B cell (primary cell): ENCODE data around the gene MYL5. TPM values are rescaled to one million over a fixed set of nuclear protein-coding genes. Genes with fewer than 3 reads are reported as not detected.

Experiments used
- ATAC-seq: fragments of 200-7000 bp; cut with Tn5 transposase; one replicate; pipeline ENCODE4 v1.10.0; 2021; ENCODE audit warnings: low read depth, mild to moderate bottlenecking, moderate number of reproducible peaks, moderate library complexity
- CTCF ChIA-PET: fragments of 350-600 bp; sonication (Branson Sonifier 250); formaldehyde crosslinking; loops from one replicate; lab custom pipeline; 2021; ENCODE audit warnings: antibody characterized with exemption, inconsistent platforms; lab: Charles Lee
- POLR2A ChIA-PET: fragments of 350-600 bp; sonication (Branson Sonifier 250); formaldehyde crosslinking; loops from one replicate; lab custom pipeline; 2021; ENCODE audit warnings: antibody characterized with exemption; lab: Charles Lee
- DNase-seq: peaks from one replicate; pipeline ENCODE4 v3.0.0; 2013
- H2AFZ ChIP-seq: 2 replicates; pipeline ENCODE4 v1.6.1; 2012; ENCODE audit warnings: mild to moderate bottlenecking, low read depth, low read length; ENCODE audit not compliant: insufficient read depth, poor library complexity, severe bottlenecking
- H3K27ac ChIP-seq, 2 donors: 1 replicate in 1 of 2; 2 replicates in 1 of 2; pipeline ENCODE4 v1.5.1; 2012 to 2013; ENCODE audit warnings: low read length in 2 of 2, mild to moderate bottlenecking in 2 of 2, moderate library complexity in 1 of 2
- H3K27me3 ChIP-seq, 4 experiments: fragments of 200-600 bp in 1 of 4; sonication (generic) in 1 of 4; replicated peaks in 1 of 4; 1 replicate in 2 of 4; 2 replicates in 2 of 4; pipeline versions ENCODE4 v1.6.1 to v1.7.0; 2013 to 2016; ENCODE audit warnings: low read length in 3 of 4, mild to moderate bottlenecking in 2 of 4, mixed read lengths in 1 of 4, moderate library complexity in 1 of 4; ENCODE audit not compliant: insufficient read depth in 4 of 4, control insufficient read depth in 3 of 4; ENCODE audit errors: control extremely low read depth in 1 of 4
- H3K36me3 ChIP-seq, 2 experiments: replicated peaks in 1 of 2; 1 replicate in 1 of 2; 2 replicates in 1 of 2; pipeline versions ENCODE4 v1.6.1 to v1.7.1; 2013; ENCODE audit warnings: low read length in 1 of 2; ENCODE audit not compliant: insufficient read depth in 2 of 2, control insufficient read depth in 1 of 2; ENCODE audit errors: control extremely low read depth in 1 of 2, extremely low read depth in 1 of 2
- H3K4me1 ChIP-seq, 2 donors: fragments of 200-600 bp in 1 of 2; sonication (generic) in 1 of 2; 1 replicate in 1 of 2; 2 replicates in 1 of 2; pipeline versions ENCODE4 v1.5.1 to v1.6.1; 2013 to 2017; ENCODE audit warnings: low read length in 2 of 2; ENCODE audit not compliant: control insufficient read depth in 2 of 2, insufficient read depth in 2 of 2
- H3K4me2 ChIP-seq: replicated peaks from 2 replicates; pipeline ENCODE3; 2012; ENCODE audit warnings: mild to moderate bottlenecking, low read depth, low read length; ENCODE audit not compliant: poor library complexity, severe bottlenecking
- H3K4me3 ChIP-seq, 5 experiments: fragments of 200-600 bp in 1 of 5; sonication (generic) in 1 of 5; 1 replicate in 3 of 5; 2 replicates in 2 of 5; pipeline versions ENCODE4 v1.5.1 to v1.7.0; 2011 to 2016; ENCODE audit warnings: low read length in 4 of 5, mild to moderate bottlenecking in 4 of 5, low read depth in 2 of 5, control low read depth in 1 of 5, moderate library complexity in 1 of 5; ENCODE audit not compliant: insufficient read depth in 1 of 5; ENCODE audit errors: control extremely low read depth in 1 of 5, extremely low read depth in 1 of 5
- H3K79me2 ChIP-seq: fragments of 200-600 bp; sonication (generic); one replicate; pipeline ENCODE4 v1.6.0; 2016; ENCODE audit warnings: low read length; ENCODE audit not compliant: control insufficient read depth, insufficient read depth
- H3K9ac ChIP-seq: fragments of 200-600 bp; sonication (generic); 2 replicates; pipeline ENCODE4 v1.6.1; 2017; ENCODE audit warnings: mild to moderate bottlenecking, low read length, moderate library complexity
- H3K9me3 ChIP-seq, 3 donors: one replicate each; pipeline versions ENCODE4 v1.6.1 to v1.7.1; 2013; ENCODE audit warnings: low read length in 2 of 3; ENCODE audit not compliant: control insufficient read depth in 2 of 3, insufficient read depth in 1 of 3; ENCODE audit errors: control extremely low read depth in 1 of 3
- H4K20me1 ChIP-seq: 2 replicates; pipeline ENCODE4 v1.6.0; 2012; ENCODE audit warnings: mild to moderate bottlenecking, low read length; ENCODE audit not compliant: insufficient read depth, control insufficient read depth, poor library complexity, severe bottlenecking
- H3K27ac Mint-ChIP-seq: one replicate; pipeline ENCODE4 v1.8.0; 2021; ENCODE audit warnings: mixed read lengths
- H3K27me3 Mint-ChIP-seq: one replicate; pipeline ENCODE4 v1.8.0; 2021; ENCODE audit warnings: mixed read lengths
- H3K4me1 Mint-ChIP-seq: one replicate; pipeline ENCODE4 v1.8.0; 2021; ENCODE audit warnings: mixed read lengths
- H3K4me3 Mint-ChIP-seq: one replicate; pipeline ENCODE4 v1.8.0; 2021; ENCODE audit warnings: mixed read lengths
- H3K9me3 Mint-ChIP-seq: one replicate; pipeline ENCODE4 v1.8.0; 2022; ENCODE audit warnings: mixed read lengths; ENCODE audit not compliant: insufficient read depth
- EZH2 ChIP-seq: IDR thresholded peaks from 2 replicates; pipeline ENCODE4 v1.6.1; 2012; ENCODE audit warnings: borderline replicate concordance, low read depth, mild to moderate bottlenecking, moderate library complexity, low read length; ENCODE audit not compliant: insufficient read depth, poor library complexity, severe bottlenecking
- WGBS: methylation state at CpG from one replicate; pipeline ENCODE4 v1.1.5; 2013; ENCODE audit warnings: missing lambda C conversion rate; ENCODE audit not compliant: insufficient coverage; 5-methylcytosine and 5-hydroxymethylcytosine counted together
- intact Hi-C: fragments of 100-400 bp; cut with micrococcal nuclease; formaldehyde crosslinking; loops from one replicate; pipeline ENCODE4 v1.10.0; 2022
- polyA plus RNA-seq: library from polyadenylated mRNA; depleted of rRNA; stranded (reverse); fragments of >200 nt; gene quantifications from 2 replicates; pipeline ENCODE4 v1.2.3, GENCODE V29; 2012
- total RNA-seq, 2 donors: library from RNA; stranded (reverse); fragments of 120-200 nt in 1 of 2; gene quantifications; 1 replicate in 1 of 2; 2 replicates in 1 of 2; pipeline versions ENCODE4 v1.2.3 to v1.2.4, GENCODE V29; 2013 to 2022
- TF ChIP-seq, protein P1 (sequence below): fragments of 200-600 bp; IDR thresholded peaks from one replicate; pipeline ENCODE4 v1.8.0; 2022; ENCODE audit warnings: antibody characterized with exemption, mild to moderate bottlenecking

Gene MYL5
- total and polyA plus RNA-seq, 2 donors (not counting 1 experiment from before 2014, with no cell fraction given), result 16.9 to 38.3 TPM

DNA sequence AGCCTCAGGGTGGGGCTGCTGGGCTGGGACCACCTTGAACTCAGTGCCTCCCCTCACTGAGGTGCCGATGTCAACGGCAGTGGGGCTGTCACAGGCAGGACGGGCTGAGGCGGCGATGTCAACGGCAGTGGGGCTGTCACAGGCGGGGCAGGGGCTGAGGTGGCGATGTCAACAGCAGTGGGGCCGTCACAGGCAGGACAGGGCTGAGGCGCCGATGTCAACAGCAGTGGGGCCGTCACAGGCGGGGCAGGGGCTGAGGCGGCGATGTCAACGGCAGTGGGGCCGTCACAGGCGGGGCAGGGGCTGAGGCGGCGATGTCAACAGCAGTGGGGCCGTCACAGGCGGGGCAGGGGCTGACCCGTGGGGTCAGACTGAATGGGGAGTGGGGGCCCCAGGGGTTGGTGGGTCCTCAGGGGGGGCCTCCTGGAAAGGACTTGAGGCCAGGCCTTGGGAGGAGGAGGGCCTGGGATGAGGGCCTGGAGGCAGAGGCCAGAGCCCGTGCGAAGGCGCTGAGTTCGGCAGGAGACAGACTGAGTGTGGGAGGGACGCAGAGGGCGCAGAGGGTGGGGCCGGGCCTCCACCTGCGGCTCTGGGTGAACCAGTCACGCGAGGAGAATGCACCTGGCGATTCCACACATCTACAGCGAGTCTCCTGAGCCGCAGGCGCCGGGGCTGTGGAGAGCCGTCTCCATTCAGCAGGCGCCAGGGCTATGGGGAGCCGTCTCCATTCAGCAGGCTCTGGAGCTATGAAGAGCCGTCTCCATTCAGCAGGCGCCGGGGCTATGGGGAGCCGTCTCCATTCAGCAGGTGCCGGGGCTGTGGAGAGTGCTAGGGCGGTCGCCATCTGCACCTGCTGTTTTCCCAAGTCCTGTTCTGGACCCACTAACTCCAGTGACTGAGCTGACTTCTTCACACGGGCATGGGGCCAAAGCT lies 23.1 kb upstream of the MYL5 start:
- no peak overlapping the region for H2AFZ ChIP-seq

More for the DNA sequence above, 23.1 kb upstream of the MYL5 start:
- no peaks in the 10 kb centered on the region for H3K4me1 ChIP-seq
- no peak for ATAC-seq
- H3K9me3 Mint-ChIP-seq, result no peaks in the 10 kb centered on the region
- H3K4me1 Mint-ChIP-seq, result no peaks in the 10 kb centered on the region
- H3K4me2 ChIP-seq, result no peak overlapping the region
- no peak overlapping the region for H3K9ac ChIP-seq
- WGBS, result 58% methylated on average over 44 of the region's 49 CpGs
- CTCF ChIA-PET, result no interaction called here
- peaks cover 0 to 8% (median 1%) of the 10 kb centered on the region in 4 experiments for H3K27me3 ChIP-seq
- TF ChIP-seq, protein P1, sequence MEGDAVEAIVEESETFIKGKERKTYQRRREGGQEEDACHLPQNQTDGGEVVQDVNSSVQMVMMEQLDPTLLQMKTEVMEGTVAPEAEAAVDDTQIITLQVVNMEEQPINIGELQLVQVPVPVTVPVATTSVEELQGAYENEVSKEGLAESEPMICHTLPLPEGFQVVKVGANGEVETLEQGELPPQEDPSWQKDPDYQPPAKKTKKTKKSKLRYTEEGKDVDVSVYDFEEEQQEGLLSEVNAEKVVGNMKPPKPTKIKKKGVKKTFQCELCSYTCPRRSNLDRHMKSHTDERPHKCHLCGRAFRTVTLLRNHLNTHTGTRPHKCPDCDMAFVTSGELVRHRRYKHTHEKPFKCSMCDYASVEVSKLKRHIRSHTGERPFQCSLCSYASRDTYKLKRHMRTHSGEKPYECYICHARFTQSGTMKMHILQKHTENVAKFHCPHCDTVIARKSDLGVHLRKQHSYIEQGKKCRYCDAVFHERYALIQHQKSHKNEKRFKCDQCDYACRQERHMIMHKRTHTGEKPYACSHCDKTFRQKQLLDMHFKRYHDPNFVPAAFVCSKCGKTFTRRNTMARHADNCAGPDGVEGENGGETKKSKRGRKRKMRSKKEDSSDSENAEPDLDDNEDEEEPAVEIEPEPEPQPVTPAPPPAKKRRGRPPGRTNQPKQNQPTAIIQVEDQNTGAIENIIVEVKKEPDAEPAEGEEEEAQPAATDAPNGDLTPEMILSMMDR, result no peak
- no peak for TF ChIP-seq EZH2
- H3K9me3 ChIP-seq, result peaks cover 0 to 20% (median 0%) of the 10 kb centered on the region in 3 donors
- H3K4me3 ChIP-seq, result no peak overlapping the region
- no peak for DNase-seq
- H3K27ac ChIP-seq, result no peak overlapping the region
- H3K27me3 Mint-ChIP-seq, result peaks cover 5% of the 10 kb centered on the region
- intact Hi-C loops, result no loop called here
- POLR2A ChIA-PET, result no interaction called here
- H3K27ac Mint-ChIP-seq, result no peak overlapping the region
- no peak overlapping the region for H3K4me3 Mint-ChIP-seq
- no peaks in the 10 kb centered on the region for H3K36me3 ChIP-seq
- H4K20me1 ChIP-seq, result no peaks in the 10 kb centered on the region
- H3K79me2 ChIP-seq, result no peaks in the 10 kb centered on the region
